ENCODE data around the gene SLC5A8. TPM values are rescaled to one million over a fixed set of nuclear protein-coding genes. Genes with fewer than 3 reads are reported as not detected.

Gene SLC5A8
- polyA plus RNA-seq, 1 experiment, result not detected

DNA sequence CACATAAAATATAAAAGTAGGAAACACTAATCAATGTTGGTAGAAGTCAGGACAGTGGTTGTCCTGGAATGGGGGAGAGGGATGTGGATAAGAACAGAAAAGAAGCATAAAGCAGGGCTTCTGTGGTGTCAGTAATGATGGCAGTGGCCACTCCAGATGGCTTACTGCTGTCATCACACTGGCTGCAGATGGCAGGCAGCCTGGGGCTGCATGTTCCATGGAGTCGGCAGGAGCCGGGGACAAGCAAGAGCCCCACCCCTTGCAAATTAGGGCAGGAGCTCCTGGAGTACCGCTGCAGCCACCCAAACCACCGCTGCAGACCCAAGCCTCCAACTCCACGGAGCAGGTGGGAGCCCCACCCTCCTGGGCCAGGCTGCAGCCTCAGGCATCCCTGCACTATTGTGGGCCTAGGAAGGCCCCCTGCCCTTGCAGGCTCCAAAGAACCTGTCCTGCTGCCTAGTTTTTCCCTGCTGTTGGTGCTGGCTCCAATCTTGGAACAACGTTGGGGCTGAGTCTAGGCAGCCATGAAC, 28.8 kb upstream of the SLC5A8 start:
- POLR2A ChIA-PET, result no interaction called here

DNA sequence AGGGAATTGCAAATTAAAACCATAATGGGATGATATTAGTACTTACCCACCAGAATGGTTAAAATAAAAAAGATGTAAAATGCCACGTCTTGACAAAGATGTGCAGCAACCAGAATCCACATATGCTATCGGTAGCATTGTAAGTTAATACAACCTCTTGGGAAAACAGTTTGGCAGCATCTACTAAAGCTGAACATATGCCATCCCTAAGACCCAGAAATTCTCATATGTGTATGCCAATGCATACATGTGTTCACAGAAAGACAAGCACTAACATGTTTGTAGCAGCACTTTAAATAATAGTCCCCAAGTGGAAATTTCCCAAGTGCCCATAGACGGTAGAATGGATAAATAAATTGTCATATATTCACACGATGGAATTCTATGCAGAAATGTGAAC, 28.3 kb upstream of the SLC5A8 start:
- TF ChIP-seq, protein P1, sequence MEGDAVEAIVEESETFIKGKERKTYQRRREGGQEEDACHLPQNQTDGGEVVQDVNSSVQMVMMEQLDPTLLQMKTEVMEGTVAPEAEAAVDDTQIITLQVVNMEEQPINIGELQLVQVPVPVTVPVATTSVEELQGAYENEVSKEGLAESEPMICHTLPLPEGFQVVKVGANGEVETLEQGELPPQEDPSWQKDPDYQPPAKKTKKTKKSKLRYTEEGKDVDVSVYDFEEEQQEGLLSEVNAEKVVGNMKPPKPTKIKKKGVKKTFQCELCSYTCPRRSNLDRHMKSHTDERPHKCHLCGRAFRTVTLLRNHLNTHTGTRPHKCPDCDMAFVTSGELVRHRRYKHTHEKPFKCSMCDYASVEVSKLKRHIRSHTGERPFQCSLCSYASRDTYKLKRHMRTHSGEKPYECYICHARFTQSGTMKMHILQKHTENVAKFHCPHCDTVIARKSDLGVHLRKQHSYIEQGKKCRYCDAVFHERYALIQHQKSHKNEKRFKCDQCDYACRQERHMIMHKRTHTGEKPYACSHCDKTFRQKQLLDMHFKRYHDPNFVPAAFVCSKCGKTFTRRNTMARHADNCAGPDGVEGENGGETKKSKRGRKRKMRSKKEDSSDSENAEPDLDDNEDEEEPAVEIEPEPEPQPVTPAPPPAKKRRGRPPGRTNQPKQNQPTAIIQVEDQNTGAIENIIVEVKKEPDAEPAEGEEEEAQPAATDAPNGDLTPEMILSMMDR (IDR thresholded peaks at IDR 0.05; ENCODE audit: low read depth, low read length), result no peak
- no peak overlapping the region for H3K27ac ChIP-seq (ENCODE audit: low read depth, low read length)
- H3K4me3 ChIP-seq (ENCODE audit: low read depth, low read length), result no peak overlapping the region
- ChIA-PET CTCF (no interaction called here), POLR2A (no interaction called here)
- no peak for DNase-seq (ENCODE audit: low read depth, low spot score)
- peaks cover 6% of the 10 kb centered on the region for H3K9me3 ChIP-seq (ENCODE audit: control insufficient read depth, insufficient read depth, low read length)
- H3K27me3 ChIP-seq (ENCODE audit: control insufficient read depth, insufficient read depth, low read length), result no peaks in the 10 kb centered on the region

More for the DNA sequence above, 28.8 kb upstream of the SLC5A8 start:
- no peak overlapping the region for H3K27ac ChIP-seq (ENCODE audit: low read depth, low read length)
- no peak for DNase-seq (ENCODE audit: low read depth, low spot score)
- TF ChIP-seq, protein P1 (IDR thresholded peaks at IDR 0.05; ENCODE audit: low read depth, low read length), result no peak
- no peaks in the 10 kb centered on the region for H3K27me3 ChIP-seq (ENCODE audit: control insufficient read depth, insufficient read depth, low read length)
- H3K9me3 ChIP-seq (ENCODE audit: control insufficient read depth, insufficient read depth, low read length), result peaks cover 6% of the 10 kb centered on the region
- CTCF ChIA-PET, result no interaction called here
- H3K4me3 ChIP-seq (ENCODE audit: low read depth, low read length), result no peak overlapping the region

DNA sequence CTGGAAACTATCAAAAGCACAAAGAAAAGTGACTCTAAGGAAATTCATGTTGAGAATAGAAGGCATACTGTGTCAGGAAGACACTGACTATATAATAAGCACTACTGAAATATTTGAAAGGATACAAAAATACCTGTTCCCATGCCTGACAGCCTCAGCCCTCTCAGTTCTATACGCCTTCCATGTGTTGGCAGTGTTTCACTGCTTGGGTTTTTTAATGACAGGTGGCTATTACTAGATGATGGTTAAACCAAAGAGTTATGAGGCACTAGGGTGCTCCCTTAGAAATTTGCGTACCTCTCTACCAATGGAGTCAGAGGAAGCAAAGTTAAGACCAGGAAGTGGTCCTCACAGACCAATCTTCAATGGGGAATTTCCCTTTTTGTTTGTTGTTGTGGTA, 25.6 kb upstream of the SLC5A8 start:
- Histone ChIP-seq H3K27ac (ENCODE audit: low read depth, low read length) (no peak overlapping the region), H3K9me3 (ENCODE audit: control insufficient read depth, insufficient read depth, low read length) (peaks cover 6% of the 10 kb centered on the region), H3K27me3 (ENCODE audit: control insufficient read depth, insufficient read depth, low read length) (no peaks in the 10 kb centered on the region), H3K4me3 (ENCODE audit: low read depth, low read length) (no peak overlapping the region)
- ChIA-PET POLR2A (no interaction called here), CTCF (no interaction called here)
- TF ChIP-seq, protein P1 (IDR thresholded peaks at IDR 0.05; ENCODE audit: low read depth, low read length), result no peak
- no peak for DNase-seq (ENCODE audit: low read depth, low spot score)

- H3K27me3 ChIP-seq (ENCODE audit: control insufficient read depth, insufficient read depth, low read length), result no peaks in the 10 kb centered on the region
- TF ChIP-seq, protein P1 (IDR thresholded peaks at IDR 0.05; ENCODE audit: low read depth, low read length), result no peak
- POLR2A ChIA-PET, result no interaction called here
- CTCF ChIA-PET, result no interaction called here
- DNase-seq (ENCODE audit: low read depth, low spot score), result no peak
- no peaks in the 10 kb centered on the region for H3K9me3 ChIP-seq (ENCODE audit: control insufficient read depth, insufficient read depth, low read length)
- H3K27ac ChIP-seq (ENCODE audit: low read depth, low read length), result no peak overlapping the region
- no peak overlapping the region for H3K4me3 ChIP-seq (ENCODE audit: low read depth, low read length)
These were observed 21.6 kb upstream of the SLC5A8 start for GRCh38 chr12:101231636-101232035.

DNA sequence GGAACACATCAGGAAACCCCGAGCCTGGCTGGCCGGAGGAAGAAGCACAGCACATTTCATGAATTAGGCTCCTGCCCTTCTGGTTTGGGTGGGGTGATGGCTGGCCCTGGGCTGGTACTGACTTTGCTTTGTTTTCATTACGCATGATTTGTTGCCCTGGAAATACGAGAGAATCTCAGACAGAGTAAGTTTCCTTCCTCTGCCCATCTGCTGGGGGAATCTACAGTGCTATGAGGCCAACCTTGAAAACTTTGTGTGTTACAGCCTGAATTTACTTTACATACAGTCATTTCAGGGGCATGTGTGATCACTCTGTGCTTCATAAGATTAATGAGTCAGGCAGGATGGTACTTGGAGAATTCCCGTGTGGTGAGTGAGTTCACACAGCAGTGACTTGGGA, 20.5 kb upstream of the SLC5A8 start:
- Histone ChIP-seq H3K9me3 (ENCODE audit: control insufficient read depth, insufficient read depth, low read length) (no peaks in the 10 kb centered on the region), H3K27ac (ENCODE audit: low read depth, low read length) (no peak overlapping the region), H3K27me3 (ENCODE audit: control insufficient read depth, insufficient read depth, low read length) (no peaks in the 10 kb centered on the region), H3K4me3 (ENCODE audit: low read depth, low read length) (no peak overlapping the region)
- POLR2A ChIA-PET, result no interaction called here
- DNase-seq (ENCODE audit: low read depth, low spot score), result peak; percentile 10
- TF ChIP-seq, protein P1 (IDR thresholded peaks at IDR 0.05; ENCODE audit: low read depth, low read length), result no peak
- CTCF ChIA-PET, result no interaction called here
